AG08396 (cell line): ENCODE results near the gene SVBP.
A peak's percentile ranks its signal among the peaks of the same experiment; 100 is the strongest.
"Not testable (repeated sequence)": the region's sequence is repeated elsewhere in the genome, so short reads cannot be mapped to it uniquely, and the experiment has no call there.

Experiments used
- DNase-seq: peaks from one replicate; pipeline ENCODE4 v3.0.0; 2012; ENCODE audit warnings: low spot score, mixed read lengths

Gene SVBP

DNA sequence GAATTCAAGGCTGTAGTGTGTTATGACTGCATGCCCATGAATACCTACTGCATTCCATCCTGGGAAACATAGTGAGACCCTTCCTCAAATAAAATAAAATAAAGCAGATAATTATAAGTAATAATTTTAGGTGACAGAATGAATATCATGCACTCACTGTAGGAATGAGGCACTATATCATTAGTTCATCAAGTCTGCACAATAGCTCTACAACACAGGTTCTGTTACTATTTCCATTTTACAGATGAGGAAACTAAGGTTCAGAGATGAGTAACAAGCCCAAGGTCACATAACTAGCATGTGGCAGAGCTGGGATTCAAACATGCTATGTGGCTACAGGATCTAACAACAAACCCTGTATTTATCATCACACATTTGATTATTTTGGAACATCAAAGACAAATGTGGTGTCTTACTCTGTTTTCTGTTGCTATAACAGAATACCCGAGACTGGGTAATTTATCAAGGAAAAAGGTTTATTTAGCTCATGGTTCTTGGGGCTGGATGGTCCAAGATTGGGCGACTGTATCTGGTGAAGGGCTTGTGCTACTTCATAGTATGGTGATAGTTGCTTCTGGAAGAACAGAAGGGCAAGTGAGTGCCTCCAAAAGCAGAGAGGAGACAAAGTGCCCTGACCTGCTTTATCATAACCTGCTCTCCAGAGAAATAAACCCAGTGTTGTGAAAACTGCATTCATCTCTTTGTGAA lies 24.4 kb upstream of the SVBP start:
- DNase-seq, result no peak

DNA sequence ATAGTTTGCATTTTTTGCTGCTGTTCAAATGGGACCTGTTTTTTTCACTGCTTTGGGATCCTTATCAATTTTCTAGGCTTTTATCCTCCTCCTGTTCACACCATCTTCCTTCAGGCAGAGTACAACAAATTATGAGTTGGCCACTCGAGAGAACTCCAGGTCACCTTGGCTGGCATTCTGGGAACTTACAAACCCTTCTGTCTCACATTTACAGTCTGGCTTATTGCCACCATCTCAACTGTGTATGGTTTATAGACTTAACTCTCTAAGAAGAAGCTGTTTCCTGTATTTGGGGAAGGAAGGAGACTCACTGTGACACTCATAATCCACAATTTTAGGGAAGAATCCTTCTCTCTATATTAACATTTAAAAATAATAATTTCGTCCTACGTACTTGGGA lies 23.8 kb upstream of the SVBP start:
- no peak for DNase-seq

DNA sequence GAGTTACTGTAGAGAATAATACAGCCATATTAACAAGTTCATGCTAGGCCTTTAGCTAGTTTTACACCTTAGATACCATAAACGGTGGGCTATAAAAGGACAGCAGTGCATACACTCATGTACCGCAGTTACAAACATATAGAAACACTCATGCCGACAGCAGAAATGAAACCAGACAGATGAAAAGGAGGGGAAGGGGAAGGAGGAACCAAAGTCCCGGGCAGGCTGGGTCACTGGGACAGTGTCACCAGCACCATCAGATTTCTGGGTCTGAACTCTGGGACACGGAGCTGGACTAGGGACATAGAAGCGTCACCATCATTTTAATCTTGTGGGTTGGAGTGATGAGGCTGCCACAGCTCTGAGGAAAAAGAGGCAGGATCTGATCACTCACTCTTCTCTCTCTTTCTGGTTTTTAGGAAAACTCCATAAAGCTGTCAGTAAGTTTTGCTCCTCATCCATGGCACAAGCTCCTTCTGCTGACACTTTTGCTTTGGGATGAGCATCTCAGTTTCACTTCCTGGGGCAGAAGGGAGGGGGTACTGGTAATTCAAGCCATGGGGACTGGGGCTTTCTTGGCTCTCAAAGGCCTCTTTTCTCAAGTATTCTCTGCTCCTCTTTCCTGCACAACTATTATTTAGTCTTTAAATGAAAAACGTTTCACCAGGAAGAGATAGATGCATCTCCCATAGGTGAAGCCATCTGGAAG lies 21.4 kb upstream of the SVBP start:
- no peak for DNase-seq

DNA sequence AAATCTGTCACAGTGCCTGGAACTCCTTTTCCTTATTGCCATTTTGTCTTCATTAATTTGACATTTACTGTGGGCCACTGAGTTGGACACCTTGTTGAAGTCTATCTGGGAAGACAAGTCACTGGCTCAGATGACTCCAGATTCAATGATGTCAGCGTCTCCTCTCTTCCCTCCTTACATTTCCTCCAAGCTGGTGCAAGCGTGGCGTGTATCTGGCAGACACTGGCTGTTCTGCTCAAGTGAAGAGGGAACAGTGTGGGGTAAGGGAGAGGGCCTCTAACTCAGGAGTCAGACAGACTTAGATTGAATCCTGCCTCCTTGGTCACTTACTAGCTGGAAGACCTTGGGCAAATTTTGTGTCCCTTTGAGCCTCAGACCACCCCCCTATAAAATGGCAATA lies 20.5 kb upstream of the SVBP start:
- no peak for DNase-seq

DNA sequence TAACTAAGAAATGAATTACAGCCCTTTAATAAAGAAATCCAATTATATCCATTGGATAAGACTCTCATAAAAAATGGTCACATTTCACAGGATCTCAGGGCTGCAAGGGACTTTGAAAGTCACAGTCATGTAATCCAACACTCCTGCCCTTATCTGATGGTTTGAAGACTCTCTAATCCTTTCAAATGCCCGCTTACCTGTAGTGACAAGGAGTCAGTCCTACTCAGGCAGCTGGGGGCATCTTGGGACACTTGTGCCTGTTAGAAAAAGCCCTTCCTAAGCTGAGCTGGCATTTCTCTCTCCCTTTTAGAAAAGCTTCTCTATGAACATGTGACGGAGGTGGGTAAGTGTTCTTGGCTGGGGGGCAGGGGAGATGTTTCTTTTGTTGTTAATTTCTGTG lies 18.2 kb upstream of the SVBP start:
- DNase-seq, result no peak

DNA sequence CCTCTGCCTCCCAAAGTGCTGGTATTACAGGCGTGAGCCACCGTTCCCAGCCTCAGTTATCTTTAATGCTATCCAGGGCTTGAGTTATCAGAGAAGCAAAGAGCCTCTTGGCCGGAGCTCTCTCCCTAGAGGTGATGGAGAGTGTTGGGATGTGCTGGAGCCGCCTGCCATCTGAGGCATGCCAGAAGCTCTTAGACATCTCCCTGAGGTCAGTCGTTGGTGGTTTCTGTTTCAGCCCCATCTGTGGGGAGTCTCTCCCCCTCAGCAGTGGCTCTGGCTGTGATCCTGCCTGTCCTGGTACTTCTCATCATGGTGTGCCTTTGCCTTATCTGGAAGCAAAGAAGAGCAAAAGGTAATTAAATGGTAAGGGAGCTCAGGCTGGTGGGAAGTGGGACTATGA lies 17.6 kb upstream of the SVBP start:
- DNase-seq, result no peak

DNA sequence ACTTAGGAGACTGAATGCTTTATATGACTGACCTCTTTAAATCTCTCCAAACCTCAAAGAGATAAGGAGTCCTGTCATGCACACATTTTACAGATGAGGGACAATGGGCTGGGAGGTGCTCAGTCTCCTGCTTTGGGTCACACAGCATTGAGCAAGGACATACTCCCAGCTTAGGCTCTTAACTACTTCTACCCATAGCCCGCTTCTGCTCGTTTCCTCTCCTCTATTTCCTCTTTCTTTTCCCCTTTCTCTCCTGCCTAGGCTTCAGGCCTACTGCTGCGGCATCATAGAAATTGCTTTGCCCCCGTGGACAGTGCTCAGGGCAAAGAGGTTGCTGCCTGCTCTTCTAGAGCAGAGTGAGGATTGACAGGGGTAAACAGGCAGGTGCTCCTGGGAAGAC lies 16.8 kb upstream of the SVBP start:
- no peak for DNase-seq

DNA sequence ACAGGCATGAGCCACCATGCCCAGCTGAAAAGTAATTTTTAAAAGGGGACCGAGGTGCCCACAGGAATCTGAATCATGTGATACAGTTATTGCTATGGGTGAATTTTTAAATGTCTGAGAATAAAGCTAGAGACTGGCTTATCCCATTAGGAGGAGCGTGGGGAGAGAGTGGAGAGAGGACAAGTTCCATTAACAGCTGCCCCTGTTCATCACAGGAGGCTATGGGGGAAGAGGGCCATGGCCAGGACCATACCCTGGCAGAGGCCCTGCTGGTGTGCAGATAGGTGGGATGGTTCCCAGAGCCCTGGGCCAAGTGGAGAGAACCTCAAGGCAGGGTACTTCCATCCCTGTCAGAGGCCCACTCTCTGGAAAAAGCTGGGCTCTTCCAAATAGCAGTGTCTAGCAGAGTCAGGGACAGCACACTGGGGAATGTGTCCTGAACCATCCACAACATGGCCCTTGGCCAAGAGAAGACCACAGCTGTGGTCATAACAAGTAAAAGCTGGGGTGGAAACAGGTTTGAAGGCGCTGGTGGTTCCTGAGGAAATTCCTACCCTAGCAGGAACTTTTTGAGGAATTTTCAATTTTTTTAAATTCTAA lies 15.5 kb upstream of the SVBP start:
- DNase-seq, result no peak

DNA sequence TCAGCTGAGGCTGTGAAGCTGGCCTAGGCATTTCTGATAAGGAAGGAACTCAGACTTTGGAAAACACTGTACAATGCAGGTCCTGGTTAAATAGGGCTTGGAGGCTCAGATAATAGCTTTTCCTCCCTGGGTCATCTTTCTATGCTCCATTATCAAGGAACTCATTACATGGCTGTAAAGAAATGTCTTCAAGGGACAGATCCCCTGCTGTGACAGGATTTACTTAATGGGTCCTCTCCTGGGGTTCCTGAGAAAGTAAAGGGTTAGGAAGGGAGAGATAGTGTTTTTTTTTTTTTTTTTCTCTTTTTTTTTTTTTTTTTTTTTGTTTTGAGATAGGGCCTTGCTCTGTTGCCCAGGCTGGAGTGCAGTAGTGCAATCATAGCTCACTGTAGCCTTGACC lies 14.1 kb upstream of the SVBP start:
- DNase-seq, result no peak

DNA sequence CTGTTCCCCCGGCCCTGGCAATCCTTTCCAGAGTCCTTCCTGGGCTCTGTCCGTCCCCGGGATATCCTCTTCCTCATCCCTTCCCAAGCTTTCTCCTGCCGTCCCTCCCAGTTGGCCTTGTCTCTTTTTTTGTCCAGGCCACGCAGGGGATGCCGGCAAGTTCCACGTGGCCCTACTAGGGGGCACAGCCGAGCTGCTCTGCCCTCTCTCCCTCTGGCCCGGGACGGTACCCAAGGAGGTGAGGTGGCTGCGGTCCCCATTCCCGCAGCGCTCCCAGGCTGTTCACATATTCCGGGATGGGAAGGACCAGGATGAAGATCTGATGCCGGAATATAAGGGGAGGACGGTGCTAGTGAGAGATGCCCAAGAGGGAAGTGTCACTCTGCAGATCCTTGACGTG lies 13.4 kb upstream of the SVBP start:
- DNase-seq, result no peak

DNA sequence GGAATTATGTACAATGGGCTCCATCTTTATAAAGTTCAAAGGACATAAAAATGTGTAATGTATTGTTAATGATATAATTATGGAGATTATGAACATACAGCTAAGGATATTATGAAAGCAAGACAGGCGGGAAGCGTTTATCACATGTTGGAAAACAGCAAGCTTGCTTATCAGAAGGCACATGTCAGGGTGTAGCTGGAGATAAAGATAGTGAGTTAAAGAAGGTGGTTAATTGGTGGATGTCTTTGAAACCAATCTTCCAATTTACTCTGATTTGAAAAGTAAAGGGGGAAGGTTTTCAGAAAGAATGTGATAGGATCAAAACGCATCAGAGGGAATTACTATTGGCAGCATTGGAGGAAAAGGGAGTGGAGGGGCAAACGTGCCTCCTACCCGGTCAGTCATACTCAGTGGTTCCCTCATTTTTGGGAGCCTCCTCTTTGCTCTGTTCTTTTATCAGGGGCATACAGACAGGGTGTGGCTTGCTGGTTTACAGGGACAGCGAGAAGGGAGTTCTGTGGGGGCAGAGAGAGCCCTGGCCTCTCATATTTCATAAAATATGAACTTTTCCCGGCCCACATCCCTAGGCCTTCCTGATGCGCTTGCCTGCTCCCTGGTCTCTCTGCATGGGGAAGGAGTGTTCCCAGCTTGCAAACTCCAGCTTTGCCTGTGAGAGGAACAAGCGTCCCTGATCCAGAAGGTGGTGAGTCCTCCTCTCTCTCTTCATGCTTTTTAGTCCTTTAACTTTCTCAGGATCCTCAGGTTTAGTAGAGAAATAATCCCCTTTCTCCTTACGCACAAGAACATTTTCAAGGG lies 8.0 kb upstream of the SVBP start:
- DNase-seq, result no peak

DNA sequence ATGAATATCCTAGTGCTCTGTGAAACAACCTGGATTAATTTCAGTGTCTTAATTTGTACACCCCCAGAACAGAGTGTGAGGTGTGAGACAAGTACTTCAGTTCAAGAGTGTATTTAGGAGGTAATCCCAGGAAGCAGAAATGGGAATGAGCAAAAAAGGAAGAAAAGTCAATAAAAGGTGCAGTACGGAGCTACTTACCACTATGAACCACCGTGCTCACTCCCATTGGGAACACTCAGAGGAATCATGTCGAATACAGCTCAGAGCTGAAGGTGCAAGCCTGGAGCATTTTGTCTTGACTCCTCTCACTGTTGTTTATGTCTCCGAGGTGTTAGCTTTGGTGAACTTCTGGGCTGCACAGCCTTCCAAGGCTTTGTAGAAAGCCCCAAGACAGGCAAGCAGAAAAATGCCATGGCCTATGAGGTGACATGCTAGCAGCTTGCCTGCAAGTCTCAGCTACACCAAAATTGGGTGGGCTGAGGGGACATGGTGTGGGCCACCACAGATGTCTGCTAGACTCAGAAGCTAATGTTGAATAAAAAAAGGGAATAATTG lies 7.4 kb upstream of the SVBP start:
- DNase-seq, result no peak

DNA sequence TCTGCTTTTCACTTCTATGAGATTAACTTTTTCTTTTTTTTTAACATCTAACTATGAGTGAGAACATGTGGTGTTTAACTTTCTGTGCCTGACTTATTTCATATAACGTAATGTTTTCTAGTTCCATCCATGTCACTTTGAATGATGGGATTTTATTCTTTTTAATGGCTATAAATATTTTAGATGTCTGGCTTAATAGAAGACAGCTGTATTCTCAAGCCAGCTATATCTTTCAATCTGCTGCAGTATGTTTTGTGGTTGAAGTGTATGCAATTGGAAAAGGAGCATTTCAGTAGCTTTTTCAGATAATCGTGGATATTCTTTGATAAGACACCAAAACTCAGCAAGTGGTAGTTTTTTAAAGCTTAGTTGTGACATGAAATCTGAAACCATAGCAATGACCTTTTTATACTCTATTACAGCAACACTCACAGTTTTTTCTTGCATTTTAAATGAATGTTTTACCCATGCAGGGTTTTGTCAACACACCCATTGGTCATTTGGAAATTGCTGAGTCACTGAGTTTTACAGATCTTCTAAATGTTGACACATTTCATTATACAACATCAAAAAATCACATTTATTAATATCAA lies 5.7 kb upstream of the SVBP start:
- DNase-seq, result peak; percentile 30

DNA sequence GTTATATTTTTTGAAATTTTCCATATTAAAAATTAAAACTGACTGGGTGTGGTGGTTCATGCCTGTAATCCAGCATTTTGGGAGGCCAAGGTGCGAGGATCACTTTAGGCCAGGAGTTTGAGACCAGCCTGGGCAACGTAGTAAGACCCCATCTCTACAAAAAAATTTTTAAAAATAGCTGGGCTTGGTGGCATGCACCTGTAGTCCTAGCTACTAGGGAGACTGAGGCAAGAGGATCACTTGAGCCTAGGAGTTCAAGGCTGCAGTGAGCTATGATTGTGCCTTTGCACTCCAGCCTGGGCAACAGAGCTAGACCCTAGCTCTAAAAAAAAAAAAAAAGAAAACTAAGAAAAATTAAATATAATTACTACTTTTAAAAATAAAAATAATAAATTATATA lies 4.5 kb upstream of the SVBP start:
- no peak for DNase-seq

DNA sequence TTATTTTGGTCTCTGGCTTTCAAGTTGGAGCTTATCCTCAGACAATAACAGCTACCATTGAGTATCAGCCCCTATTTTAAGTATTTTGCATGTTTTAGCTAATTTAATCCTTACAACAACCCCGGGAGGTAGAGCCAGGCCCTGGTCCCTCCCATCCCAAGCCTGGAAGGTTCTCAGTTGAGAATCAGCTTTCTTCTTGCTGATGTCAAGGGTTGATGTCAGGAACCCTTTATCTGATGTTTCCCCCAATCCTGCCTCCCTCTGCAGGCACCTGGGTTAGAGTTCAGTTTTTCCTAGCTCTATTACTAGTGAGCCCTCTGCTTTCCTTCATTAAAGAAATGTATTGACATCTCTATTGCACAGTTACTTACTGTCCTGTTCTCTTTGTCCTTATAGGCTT lies 3.6 kb upstream of the SVBP start:
- DNase-seq, result no peak

DNA sequence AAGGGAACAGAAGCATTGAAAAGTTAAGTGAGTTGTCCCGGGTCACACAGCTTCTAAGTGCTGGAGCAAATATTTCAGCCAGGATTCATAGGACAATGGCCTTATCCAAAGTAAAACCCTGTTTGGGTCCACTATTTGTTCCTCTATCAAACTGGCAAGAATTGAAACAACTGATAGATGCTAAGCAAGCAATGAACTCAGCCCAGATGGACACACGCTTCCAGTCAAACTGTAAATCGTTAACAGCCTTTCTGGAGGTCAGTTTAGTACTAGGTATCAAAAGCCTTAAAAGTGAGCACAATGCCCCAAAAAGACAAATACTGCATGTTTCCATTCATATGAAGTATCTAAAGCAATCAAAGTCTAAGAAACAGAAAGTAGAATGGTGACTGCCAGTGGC lies 779 bp upstream of the SVBP start:
- no peak for DNase-seq

DNA sequence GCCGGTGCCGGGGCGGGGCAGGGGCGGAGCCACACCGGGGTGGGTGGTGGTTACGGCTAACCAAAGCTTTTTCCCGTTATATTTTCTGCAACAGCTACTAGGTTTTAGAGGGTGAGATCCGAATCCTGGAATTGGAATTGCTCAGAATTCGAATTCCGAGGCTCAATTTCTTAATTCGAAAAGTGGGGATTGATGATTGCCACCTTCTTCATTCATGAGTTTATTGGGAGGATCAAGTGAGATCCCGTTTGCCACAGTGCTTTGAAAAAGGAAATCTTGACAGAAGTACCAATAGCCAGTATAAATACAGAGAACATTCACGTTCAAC lies 207 bp upstream of the SVBP start:
- DNase-seq, result no peak

DNA sequence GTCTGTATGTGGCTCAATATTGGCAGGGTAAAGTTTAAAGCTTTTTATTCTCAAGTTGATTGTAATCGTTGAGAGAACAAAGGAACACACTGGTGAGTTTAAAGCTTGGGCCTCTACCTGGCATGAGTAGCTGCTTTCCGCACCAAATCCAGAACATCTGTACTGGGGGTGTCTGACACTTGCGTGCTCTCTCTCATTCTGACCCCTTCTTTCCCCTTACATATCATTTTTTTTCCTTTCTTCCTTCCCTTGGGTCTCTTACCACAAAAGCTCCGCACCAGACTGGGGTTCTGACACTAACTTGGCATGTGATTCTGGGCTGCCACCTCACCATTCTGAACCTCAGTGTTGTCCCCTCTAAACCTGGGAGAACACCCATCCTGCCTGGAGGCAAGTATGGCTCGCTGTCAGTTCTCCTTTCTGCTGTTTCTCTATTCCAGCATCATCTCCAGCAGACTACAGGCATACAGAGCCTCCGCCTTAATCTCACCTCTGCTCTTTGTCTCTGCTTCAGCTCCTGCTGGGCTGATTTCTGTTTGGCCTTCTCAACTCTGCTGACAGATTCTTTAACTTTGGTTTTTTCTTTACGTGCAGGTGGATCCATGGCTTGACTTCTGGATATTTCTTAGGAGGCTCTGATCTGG lies 1.1 kb downstream of the SVBP start:
- no peak for DNase-seq

DNA sequence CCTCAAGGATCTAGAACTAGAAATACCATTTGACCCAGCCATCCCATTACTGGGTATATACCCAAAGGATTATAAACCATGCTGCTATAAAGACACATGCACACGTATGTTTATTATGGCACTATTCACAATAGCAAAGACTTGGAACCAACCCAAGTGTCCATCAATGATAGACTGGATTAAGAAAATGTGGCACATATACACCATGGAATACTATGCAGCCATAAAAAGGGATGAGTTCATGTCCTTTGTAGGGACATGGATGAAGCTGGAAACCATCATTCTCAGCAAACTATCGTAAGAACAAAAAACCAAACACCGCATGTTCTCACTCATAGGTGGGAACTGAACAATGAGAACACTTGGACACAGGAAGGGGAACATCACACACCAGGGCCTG lies 2.4 kb downstream of the SVBP start:
- not testable (repeated sequence) for DNase-seq

DNA sequence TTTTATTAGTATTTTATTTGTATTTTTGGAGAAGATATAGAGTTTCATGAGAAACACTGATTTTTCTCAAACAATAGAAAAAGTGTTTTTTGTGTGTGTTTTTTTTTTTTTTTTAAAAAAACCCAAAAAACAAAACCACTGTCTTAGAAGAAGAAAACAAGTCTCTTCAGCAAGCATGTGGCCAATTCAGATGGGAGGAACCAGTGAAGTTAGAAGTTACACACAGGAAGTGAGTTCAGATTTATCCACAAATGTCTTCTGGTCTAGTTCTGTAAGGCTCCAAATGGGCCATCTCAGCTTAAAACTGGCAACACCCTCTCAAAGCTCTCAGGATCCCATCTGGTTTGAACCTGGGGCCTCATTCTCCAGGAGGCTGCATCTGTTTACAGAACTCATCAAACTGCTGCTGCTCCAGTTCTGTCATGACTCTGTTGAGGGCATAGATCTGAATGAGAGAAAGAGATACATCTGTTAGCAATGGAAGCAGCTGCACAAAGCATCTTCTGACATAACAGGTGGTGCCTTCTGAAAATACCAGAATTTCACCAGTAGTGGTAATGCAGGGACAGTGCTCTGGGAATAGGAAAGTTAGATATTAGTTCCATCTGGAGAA lies 10.0 kb downstream of the SVBP start:
- no peak for DNase-seq

DNA sequence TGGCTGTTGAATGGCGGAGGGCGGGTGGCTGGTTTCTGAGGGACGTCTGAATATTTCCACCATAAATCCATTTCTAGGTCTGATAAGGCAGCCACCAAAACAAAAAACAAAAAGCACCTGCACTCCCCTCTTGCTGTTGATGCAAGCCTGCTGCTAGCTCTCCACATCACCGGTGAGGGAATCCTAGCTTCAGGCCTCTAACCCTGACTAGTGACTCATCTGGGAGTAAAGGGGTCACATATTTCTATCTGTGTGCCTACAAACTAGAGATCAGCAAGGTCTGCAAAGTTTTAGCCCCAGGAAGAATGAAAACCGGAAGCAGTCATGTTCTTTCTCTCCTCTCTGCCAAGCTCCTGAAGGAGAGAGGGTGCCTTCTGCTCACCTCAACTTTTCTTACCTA lies 10.6 kb downstream of the SVBP start:
- no peak for DNase-seq
